ENCODE data around the gene CACNA1I.

DNA sequence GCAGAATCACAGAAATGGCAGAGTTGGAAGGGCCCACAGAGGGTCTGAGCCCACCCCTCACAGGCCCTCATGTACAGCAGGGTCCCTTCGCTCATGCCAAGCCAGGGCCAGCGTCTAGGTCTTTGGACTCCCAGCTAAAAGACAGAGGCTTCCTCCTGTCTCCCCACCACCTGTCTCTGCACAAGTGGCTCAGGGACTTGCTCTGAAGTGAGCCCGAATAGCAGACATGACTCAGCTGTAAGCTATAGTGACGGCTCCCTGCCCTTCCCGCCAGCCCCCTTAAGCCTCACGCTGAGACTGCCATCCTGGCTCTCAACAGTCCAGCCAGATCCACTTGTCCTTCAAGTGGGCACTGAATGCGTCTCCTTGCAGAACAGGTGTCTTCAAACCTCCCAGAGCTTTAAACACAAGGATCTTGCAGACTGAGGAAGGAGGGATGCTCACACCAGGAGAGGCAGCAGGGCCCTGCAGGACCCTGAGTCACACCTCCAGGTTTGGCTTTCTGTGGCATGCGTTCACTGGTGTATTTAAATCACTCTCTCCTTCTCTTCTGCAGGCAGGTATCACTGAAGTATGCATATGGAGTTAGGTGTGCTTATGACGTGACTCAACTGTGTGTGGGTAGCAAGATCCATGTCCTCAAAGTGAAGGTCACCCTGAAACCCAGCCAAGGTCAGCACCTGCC, 154.9 kb downstream of the CACNA1I start:
- TF ChIP-seq POLR2A (IDR thresholded peaks at IDR 0.05): no peak
- TF ChIP-seq, protein P1, sequence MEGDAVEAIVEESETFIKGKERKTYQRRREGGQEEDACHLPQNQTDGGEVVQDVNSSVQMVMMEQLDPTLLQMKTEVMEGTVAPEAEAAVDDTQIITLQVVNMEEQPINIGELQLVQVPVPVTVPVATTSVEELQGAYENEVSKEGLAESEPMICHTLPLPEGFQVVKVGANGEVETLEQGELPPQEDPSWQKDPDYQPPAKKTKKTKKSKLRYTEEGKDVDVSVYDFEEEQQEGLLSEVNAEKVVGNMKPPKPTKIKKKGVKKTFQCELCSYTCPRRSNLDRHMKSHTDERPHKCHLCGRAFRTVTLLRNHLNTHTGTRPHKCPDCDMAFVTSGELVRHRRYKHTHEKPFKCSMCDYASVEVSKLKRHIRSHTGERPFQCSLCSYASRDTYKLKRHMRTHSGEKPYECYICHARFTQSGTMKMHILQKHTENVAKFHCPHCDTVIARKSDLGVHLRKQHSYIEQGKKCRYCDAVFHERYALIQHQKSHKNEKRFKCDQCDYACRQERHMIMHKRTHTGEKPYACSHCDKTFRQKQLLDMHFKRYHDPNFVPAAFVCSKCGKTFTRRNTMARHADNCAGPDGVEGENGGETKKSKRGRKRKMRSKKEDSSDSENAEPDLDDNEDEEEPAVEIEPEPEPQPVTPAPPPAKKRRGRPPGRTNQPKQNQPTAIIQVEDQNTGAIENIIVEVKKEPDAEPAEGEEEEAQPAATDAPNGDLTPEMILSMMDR (IDR thresholded peaks at IDR 0.05): no peak

All from body of pancreas (tissue), 4 donors.